Epithelial cell of prostate (primary cell): ENCODE data around the gene CBFB.

Experiments
- DNase-seq: peaks from one replicate; pipeline ENCODE4 v3.0.0-alpha.2; 2011; ENCODE audit warnings: low read depth, low spot score
- H3K27ac ChIP-seq: fragments of 450-650 bp; 2 replicates; pipeline ENCODE4 v1.5.1; 2017; ENCODE audit warnings: mild to moderate bottlenecking

Gene CBFB

DNA sequence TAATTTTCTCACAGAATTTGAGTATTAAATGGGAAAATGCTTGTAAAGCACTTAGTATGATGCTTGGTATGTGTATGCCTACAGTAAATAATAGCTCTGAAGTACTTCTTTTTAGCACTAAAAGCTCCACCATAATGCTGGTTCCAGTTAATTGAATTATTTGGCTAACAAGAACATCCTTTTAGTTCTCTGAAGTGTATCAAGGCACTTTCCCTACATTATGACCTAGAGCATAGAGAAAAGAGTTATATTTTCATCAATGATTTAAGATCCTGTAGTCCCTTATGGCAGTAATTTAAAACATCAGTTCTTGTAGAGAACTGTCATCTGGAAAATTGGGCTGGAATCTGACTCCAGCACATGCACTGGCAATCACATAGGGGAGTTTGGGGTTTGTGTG lies 58.9 kb downstream of the CBFB start:
- no peak for DNase-seq

DNA sequence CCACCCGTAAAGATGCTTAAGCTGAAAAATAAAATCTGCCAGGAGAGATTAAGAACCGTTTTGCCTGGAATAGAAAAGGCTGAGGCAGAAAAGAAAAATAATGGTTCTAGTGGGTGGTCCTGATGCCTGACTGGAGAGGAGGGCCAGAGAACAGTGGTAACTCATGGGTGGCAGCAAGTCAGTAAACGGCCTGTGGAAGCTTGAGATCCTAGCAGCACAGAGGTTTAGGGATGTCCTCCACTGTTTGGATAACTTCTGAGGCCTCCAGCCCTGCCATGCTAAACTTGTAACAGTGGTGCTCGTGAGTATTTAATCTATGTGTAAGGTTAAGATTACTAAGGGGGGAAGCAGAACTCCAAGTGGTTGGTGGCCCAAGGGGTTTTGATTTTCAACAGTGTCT lies 59.6 kb downstream of the CBFB start:
- no peak for DNase-seq
- H3K27ac ChIP-seq: no peak overlapping the region

More for the DNA sequence above, 58.9 kb downstream of the CBFB start:
- H3K27ac ChIP-seq: no peak overlapping the region

DNA sequence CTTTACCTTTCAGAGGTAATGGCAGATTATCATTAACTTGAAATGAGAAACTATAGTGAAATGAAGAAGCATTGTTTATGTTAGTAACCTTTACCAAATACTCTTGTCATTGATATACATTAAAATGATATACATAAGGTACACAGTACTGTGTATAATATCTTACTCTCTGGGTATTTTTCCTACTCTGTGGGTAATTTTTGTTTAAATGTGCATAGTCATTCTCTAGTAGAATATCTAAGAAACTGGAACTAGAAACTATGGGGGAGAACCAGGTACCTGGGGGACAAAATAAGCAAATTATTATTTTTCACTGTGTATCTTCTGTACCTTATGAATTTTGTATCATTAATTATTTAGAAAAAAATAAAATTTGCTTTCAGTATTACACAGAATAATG lies 60.2 kb downstream of the CBFB start:
- DNase-seq: no peak
- no peak overlapping the region for H3K27ac ChIP-seq

DNA sequence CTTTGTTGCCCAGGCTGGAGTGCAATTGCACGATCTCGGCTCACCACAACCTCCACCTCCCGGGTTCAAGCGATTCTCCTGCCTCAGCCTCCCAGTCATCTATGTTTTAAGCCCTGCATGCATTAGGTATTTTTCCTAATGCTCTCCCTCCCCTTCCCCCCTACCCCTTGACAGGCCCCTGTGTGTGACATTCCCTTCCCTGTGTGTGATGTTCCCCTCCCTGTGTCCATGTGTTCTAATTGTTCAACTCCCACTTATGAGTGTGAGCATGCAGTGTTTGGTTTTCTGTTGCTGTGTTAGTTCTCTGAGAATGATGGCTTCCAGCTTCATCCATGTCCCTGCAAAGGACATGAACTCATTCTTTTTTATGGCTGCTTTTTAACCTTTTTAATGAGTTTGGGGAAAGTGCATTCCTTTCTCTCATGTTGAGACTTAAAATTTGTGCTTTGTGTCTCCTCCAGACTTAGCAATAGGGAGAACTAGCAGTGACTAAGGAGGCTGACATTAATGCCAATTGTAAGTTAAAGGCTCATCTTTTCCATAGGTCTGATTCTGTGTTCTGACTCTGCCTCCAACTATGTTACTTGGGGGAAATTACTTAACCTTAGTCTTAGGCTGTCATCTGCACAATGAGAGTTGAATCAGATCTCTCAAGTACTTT lies 63.1 kb downstream of the CBFB start:
- DNase-seq: no peak
- no peak overlapping the region for H3K27ac ChIP-seq

DNA sequence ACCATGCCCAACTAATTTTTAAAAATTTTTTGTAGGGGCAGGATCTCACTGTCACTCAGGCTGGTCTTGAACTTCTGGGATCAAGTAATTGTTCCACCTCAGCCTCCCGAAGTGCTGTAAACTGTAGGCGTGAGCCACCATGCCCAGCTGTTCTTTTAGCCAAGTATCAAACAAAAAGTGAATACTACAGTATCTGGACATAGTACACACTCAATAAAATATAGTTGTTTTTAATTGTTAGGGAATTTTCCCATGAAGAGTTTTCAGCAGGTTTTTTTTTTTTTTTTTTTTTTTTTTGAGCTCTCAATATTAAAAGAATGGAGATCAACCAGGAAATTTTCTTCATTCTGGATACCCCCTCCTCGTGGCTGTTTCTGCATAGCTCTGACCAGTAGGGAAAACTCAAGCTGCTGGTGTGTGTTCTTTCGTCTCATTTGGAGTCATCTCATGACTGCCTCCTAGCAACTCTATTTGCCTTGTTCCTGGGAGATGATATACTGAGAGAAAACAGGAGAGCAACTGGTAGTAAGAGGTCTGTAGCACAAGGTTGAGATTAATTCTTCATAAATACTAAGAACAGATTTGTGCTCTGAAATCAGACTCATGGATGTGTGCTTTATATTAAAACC lies 64.3 kb downstream of the CBFB start:
- no peak for DNase-seq

DNA sequence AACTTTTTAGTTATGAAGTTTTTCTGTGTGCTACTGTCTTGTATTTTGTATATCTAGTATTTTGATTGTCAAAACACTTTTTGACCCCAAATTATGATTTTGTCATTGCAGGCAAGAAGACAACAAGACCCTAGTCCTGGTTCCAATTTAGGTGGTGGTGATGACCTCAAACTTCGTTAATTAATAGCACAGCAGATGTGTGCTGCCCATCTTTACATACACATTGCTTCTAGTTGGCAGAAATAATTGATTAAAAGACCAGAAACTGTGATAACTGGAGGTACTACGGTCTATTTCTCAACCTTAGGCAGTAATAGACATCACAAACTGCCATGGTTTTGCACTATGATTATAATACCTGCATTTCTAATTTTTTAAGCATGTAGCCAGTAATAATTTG lies 69.7 kb downstream of the CBFB start:
- no peak overlapping the region for H3K27ac ChIP-seq
- no peak for DNase-seq

More for the DNA sequence above, 64.3 kb downstream of the CBFB start:
- H3K27ac ChIP-seq: no peak overlapping the region

DNA sequence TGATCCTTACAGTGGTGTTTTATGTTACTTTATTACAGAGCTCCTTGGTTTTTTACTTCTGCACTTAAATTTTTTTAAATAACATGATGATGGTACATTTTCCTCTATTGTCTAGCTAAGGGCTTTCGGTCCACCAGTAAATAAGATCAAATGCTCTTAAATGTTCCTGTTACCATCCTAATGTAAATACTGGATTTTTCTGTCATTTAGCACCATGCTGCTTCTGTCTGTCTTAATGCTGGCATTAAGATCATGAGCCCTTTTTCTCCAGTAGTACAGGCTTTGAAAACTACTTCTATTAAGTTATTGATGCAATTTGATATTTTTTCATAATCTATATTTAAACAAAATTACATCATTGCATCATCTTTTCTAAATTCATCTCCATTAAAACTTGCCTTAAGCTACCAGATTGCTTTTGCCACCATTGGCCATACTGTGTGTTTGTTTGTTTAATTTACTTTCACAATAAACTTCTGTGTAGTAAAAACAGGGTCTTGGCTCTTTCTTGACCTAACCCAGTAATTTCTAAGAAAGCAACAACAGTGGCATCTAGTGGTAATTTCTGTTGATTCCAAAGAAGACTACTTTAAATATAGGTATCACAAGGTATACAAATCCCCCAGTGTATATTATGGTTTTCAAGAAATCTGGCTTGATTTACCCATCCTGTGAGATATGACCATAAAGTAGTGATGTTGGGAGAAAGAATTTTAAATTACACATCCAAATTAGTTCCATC lies 71.8 kb downstream of the CBFB start:
- no peak for DNase-seq
- no peak overlapping the region for H3K27ac ChIP-seq

DNA sequence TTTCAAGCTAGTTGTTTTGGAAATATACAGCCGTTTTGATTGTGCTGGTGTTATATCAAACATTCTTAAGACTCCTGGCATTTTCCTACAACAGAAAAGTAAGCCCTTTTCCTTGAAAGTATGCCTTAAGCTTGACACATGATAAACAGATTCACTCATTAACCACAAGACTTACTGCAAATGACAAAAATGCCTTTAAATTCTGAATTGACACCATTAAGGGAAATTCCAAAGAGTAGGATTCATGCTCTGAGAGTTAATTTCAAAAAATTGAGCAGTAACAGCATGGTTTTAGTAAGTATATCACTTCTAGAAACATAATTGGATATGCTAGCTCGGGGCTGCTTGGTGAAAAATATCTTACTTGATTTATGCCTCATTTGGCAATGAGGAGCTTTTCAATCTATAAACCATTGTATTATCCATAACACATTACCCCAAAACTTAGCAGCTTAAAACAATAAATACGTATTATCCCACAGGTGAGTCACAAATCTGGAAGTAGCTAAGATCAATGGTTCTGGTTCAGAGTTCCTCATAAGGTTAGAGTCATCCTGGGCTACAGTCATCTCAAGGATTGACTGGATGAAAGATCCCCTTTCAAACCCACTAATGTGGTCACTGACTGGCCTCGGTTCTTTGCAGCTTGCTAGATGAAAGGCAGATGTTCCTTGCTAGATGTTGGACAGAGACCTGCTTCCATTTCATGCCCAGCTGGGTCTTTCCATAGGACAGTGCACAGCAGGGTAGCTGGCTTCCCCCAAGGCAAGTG lies 72.5 kb downstream of the CBFB start:
- no peak overlapping the region for H3K27ac ChIP-seq
- DNase-seq: no peak

DNA sequence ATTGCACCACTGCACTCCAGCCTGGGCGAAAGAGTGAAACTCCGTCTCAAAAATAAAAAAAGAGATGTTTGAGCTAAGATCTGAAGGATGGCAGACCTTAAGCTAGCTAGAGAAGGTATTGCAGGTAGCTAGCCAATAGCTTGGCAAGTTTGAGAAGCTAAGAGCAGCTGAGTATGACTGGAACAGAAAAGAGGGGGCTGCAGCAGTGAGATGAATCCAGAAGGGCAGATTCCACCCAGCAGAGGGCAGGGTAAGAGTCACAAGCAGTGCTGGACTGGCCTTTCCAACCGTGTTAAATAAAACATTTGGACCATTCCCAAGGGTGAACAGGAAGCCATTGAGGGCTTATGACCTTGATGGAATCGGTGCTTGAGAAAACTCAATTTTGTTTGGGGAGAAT lies 75.1 kb downstream of the CBFB start:
- no peak overlapping the region for H3K27ac ChIP-seq
- DNase-seq: no peak

DNA sequence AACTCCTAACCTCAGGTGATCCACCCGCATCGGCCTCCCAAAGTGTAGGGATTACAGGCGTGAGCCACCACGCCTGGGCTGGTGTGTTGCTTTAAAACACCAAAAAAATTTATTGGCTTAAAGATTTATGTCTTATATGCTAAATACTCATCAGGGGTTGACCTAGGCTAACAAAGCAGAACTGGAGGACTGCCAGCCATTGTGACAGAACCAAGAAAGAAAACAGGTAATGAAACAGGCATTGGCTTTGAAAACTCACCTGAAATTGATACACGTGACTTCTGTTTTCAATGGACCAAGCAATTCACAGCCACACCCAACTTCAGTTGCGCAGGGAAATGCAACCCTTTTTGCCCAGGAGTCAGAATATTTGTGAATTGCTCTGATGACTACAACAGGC lies 75.9 kb downstream of the CBFB start:
- peak; percentile 49 for DNase-seq
- peak overlapping the region; percentile 40 for H3K27ac ChIP-seq

DNA sequence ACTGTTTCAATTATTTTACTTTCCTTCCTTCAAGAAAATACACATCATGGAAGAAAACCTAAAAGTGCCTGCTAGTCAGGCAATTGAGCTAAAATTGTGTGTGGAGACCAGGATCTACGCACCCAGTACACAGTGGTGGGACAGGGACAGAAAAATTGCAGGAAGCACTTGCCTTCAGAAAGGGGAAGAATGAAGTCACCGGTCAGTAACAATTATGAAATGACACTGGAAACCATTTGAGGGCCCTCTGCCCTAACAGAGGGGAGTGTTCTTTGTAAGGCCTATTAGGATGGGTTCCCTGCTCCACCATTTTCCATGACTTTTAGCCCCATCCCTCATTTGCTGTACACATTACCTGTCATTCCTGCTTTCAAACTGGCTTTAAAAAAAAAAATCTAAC lies 76.3 kb downstream of the CBFB start:
- no peak for DNase-seq

DNA sequence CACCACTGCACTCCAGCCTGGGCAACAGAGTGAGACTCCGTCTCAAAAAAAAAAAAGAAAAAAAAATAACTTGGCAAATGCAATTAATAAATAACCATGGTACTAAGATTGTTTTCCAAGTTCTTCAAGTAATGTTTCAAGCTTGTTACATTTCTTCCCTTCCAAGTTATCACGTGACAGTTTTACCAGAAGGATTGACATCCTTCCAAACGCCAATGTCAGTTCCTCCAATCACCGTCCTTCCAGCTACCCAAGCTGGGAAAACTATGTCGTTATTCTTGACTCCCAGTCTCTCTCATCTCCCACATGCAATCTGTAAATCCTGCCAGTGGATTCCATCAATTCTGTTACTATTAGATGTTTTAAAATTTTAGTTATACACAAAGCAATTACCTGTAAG lies 76.9 kb downstream of the CBFB start:
- no peak for DNase-seq
- peak overlapping the region; percentile 40 for H3K27ac ChIP-seq

More for the DNA sequence above, 76.3 kb downstream of the CBFB start:
- H3K27ac ChIP-seq: peak overlapping the region; percentile 40

DNA sequence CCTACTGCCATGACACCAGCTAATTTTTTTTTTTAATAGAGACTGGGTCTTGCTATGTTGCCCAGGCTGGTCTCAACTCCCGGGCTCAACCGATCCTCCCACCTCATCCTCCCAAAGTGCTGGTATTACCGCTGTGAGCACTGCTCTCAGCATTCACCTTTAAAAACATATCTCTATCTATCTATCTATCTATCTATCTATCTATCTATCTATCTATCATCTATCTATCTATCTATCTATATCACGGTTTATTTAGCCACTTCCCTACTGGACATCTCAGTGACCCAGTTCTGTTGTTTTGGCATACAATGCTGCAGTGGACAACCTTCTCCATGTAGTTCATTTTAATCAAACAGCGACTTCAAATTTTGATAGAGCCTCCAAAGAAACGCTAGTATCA lies 79.5 kb downstream of the CBFB start:
- no peak for DNase-seq
- H3K27ac ChIP-seq: no peak overlapping the region

DNA sequence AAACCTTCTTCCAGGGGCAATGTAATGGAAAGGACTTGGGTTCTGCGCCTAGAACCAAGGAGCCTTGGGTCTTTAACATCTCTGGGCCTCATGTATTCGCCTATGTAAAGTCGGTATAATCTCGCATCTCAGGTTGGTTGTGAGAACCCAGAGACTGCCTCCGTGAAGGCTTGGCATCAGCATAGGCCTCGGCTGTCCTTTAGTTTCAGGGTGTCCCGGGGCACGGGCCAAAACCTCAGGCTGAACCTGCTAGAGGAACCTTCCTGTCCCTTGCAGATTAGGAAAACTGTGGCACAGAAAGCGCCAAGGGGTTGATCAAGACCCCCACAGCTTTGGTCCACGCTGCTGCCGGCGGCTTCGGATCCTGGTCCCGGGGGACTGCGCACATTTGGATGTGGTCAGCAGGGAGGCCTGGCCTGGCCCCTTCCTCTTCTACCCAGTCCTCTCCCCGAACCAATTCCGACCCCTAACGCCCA lies 80.0 kb downstream of the CBFB start:
- peak overlapping the region; percentile 41 for H3K27ac ChIP-seq
- no peak for DNase-seq

DNA sequence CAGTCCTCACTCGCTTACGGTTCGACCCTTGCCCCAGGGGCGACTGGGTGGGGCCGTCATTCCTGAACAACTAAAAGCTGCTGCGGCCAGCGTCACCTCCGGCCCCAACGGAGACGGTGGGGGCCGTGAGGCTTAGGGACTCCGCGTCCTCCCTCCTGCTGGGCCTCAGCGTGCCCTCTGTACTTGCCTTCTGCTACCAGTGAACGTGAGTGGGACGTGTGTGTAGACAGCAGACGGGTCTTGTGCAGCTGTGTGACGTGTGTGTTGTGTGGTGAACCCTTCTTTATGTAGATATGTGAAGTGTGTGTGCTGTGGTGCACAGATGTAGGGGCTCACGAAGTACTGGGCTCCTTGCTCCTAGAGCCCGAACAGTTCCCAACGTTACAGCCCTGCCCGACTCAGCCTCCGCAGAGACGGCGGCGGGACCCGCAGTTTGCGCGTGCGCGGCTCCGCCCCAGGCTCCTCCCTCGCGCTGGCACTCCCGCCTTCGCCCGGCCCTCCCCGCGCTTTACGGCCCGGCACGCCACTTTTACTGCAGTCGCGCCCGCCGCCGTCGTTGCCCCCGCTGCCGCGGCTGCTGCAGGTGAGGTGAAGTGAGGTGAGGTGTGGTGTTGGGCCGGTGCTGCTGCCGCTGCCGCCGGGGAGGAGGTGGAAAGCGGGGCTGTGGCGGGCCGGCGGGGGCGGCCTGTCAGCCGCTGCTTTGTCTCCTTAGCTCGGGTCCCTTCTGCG lies 80.6 kb downstream of the CBFB start, which contains the start of gene PHAF1:
TSS of gene PHAF1 (plus strand) at position 535 of the 729 bp plus-strand sequence. CDS start 235 bp downstream, outside the sequence.
- DNase-seq: peak; percentile 55
- H3K27ac ChIP-seq: peak within 1 kb of the TSS; percentile 41

DNA sequence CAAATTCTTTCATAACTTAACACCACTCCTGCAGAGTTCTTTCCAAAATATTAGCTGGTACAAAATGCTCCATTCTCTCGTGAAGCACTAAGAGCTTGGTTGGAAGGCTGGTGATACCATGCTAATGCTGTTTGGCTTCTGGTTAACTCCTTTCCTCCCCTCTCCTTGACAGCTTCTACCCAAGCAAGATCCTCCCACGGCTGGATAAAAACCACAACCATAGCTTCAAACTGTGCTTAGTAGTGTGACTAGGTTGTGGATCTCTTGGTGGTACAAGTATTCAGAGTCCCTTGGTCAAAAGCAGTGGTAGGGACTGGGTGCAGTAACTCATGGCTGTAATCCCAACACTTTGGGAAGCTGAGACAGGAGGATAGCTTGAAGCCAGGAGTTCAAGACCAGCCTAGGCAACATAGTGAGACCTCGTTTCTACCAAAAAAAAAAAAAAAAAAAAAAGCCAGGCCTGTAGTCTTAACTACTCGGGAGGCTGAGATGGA lies 83.0 kb downstream of the CBFB start:
- no peak for DNase-seq
- no peak overlapping the region for H3K27ac ChIP-seq

DNA sequence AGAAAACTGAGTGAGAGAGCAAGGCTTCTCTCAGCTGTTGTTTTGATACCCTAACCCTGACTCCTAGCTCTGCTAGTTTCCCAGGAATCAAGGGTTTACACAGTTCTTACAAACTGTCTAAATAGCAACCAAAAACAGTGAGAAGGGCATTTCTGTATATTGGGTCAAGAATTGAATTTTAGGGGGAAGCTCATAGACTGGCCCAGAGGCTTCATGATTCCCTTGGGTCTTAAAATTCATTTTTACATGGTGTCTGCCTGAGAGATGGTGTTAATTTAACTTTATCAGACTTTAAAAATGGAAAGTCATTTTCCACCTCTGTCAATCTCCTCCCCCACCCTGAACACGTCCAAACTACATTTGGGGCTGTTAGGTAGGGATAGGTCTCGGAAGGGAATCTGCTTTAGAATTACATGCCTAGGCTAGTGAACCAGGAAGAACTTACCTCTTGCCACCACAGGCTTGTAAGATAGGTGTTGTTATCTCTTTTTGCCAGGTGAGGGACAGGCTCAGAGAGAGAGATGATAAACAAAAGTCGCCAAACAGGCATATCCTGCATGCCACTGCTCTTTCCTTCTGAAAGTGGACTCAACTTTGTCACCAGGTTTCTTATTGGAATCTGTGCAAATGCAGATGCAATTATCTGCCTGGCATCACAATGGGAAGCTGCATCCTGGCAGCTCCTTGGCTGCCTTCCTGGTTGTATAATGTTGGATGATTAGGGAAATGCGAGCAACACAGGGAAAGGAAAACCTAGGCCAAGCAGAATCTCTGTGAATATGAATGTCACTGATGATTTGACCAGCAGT lies 83.8 kb downstream of the CBFB start:
- H3K27ac ChIP-seq: peak overlapping the region; percentile 29
- no peak for DNase-seq

DNA sequence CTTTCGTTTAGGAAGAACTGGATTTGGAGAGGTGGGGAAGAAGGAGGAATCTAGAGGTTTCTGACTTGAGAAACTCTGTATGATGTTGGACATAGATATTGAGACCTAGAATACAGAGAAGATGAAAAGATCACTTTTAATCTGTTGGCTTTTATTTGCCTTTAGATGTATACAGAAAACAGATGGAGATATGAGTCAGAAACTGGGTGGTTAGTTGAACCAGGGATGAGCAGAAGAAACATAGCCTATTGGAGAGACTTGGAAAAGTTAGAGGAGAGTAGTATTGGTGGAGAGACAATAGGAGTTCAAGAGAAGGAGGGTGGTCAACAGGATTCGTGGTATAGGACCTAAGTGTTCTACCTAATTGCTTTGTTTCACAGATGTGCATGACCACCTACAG lies 85.8 kb downstream of the CBFB start:
- no peak overlapping the region for H3K27ac ChIP-seq
- no peak for DNase-seq

DNA sequence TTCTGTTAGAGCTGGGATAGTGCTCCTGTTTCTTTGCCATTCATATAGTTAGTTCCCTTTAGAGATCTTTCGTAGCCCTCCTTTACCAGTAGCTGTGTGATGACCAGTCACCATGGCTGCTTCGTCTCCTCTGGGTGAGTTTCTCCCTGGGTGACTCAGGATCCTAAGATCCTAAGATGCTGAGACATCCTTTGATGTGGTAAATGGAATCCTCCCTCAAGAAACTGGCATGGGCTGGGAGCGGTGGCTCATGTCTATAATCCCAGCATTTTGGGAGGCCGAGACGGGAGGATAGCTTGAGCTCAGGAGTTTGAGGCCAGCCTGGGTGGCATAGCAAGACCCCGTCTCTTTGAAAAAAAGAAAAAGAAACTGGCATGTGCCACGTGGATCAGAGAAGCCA lies 86.7 kb downstream of the CBFB start:
- peak; percentile 66 for DNase-seq
- H3K27ac ChIP-seq: no peak overlapping the region
